SKM-1 treated with dmso at 0.1 percent for 144 hours (cell line): ENCODE measurements around the gene NCAM1.

ENCODE experiments used
- DNase-seq: peaks from one replicate; lab custom pipeline; 2025; ENCODE audit not compliant: unreplicated experiment; lab: John Stamatoyannopoulos, UW

The NCAM1 gene

DNA sequence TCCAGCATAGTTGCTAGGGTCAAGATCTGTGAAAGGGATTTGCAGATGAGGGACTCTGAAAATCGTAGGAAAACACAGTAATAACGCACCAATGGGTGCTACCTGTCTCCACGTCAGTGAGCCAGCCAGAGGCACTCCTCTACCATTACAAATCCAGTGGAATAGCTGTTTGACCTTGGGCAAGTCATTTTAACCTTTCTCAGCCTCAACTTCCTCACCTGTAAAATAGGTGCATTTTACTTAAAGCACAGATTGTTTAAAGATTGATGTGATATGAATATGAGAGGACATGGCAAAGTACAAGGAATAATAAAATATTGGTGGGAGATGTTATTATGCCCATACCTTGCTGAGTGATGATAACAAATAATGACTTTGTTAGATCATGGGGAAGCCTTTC is 205.1 kb downstream of the NCAM1 start:
- DNase-seq = no peak

DNA sequence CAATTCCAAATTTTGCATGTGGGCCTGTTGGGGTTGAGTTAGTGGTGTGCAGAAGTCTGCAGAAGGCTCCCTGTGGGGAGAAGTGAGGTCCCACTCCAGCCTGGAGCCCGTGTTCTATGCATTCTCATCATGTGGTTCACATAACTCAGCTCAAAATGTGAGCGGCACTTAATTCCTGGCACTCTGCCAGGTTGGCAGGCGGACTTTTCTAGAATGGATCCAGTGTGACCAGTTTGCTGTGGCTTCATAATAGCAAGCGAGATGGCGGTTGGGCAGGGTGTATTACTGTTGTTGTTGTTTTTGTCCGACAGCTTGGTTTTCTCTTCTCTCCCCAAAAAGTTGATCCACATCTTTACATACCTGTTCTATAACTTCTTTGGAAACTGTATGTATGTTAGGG is 206.4 kb downstream of the NCAM1 start:
- no peak for DNase-seq

DNA sequence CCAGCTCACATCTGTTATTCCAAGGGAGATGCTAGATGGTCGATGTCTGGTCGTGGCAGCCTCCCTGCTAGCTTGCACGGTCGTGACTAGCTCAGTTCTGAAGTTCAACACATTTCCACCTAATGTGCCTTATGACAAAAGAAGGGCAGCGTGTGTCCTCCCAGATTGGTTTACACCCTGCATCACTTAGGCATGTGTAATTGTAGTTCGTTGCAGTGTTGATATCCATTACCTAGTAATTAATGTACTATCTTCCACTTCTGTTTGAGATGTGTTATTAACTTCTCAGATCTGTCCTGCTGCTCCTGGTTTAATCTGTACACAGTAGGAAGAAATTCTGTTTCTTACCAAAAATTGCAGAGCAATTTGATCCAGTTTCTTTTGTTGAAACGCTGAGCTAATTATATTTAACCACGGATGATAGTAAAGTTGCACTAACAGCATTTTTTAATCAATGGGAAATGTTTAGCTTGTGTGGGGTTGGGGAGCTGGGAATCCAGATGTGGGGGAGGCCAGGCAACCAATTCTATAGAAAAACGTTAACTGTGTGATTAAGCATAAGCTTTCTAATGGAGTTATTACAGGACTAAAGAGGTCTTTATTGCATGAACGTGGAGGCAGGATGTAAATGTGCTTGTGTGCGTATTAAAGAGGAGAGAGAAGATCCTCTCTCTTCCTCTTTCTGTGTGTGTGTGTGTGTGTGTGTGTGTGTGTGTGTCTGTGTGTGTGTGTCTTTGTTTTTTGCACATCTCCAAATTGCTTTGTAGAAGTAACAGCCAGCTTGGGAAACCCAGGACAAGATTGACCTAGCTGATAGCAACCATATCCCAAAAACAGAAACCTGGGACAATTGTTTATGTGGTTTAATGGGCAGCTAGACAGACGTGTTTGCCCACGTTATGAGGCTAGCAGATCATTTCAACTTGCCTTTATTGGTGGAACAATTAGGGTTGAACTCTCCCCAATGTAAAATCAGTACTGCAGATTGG is 207.4 kb downstream of the NCAM1 start:
- DNase-seq = no peak

DNA sequence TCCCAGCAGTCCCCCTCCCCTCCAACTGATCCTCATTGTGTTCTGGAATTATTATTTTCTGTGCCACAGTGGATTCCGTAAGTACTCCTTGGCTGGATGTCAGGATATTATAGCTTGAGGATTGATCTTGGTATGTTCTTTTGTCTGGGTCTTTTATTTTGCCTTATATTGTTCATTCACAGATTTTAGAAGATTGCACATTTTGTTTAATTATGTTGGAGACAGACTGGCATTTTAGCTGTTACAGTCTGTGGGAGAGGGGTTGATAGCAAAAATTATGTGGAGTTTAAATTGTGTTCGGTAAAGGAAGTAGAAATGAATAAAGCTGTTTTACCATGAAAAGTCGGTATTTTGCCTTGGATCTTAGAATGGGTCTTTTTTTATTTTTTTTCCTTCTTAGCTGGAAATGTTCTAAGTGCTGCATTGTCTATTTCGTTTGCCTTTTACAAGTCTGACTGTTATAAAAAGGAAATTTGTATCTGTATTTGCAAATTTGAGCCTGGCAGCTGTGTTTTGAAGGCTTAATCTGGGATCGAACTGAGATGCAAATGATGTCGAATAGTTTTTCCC is 211.2 kb downstream of the NCAM1 start:
- no peak for DNase-seq

DNA sequence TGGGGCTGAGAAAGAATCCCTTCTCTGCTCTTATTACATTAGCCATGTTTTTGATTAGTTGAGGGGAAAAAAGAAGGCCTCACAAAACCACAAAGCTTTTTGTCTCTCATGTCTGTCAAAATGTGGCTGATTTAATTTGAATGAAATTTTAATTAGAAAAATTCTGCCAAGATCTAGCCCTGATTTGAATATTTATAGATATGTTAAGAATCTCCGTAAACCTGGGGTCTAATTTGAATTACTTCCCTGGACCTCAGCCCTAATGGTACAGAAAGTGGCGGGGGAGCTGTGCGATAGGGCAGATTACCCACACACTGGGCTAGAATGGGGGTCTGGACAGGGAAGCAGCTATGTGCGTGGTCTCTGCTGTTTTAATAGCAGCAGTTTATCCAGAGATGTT is 211.9 kb downstream of the NCAM1 start:
- no peak for DNase-seq

DNA sequence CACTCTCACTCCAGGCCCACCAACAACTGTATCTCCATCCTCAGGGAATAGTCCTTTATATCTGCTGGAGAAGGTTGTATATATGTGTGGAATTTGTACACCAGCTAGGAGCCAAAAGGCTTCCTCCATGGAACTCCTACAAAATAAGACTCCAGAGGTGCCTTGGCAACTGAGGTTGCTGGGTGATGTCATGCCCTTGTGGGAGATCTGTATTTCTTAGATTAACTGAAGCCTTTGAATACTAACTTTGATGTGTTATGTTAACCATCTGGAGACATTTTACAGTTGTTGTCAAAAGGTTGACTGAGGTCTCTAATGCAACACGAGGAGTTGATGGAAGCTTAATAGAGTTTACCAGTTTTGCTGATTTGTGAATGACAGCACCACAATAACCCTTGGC is 213.7 kb downstream of the NCAM1 start:
- no peak for DNase-seq

DNA sequence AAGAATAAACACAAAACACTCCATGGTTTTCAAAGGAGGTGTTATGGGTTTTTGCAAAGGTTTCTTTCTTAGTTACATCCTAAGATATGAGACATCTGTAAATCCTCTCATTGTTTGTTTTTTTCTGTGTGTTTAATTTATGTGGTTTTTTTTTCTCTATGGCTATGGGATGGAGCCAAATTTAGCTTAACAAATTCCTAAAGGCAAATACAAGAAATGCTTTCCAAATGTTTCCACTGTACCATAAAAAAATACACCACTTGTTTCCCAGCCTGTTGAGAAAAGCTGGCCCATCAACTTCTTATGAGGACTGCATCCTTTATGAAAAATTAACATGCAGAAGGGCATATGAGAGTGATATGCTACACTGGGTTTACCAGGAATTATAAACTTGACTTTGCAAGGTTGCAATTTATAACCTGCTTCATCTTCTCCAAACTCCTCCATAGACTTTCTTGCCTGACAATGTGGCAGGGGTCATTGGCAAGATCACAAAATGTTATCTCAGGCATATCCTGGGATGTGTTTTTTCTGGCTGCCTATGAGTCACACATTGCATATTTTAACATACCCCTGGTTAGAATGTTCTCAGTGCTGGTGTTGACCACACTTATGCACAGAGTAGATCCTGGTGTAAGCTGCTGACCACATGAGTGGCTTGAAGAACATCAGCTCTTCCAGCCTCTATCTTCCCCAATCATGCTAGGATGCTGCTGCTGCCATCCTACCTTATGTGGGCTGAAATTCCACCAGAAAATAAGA is 215.6 kb downstream of the NCAM1 start:
- no peak for DNase-seq

DNA sequence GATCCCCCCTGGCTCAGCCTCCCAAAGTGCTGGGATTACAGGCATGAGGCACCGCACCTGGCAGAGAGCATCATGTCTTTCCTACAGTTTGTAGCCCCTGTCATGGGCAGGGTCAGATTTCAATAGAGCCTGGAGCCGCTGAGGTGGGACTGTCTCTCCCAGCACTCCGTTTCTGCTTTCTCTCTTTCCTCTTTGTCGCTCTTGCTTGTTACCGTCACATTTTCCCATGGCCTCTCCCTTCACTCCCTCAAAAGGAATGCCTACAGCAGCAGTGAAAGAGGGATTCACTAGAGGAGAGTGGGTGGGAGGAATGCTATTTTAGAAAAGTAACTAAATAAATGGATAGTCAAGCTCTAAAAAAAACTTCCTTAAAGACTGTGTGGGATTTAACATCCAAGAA is 216.5 kb downstream of the NCAM1 start:
- DNase-seq = no peak

DNA sequence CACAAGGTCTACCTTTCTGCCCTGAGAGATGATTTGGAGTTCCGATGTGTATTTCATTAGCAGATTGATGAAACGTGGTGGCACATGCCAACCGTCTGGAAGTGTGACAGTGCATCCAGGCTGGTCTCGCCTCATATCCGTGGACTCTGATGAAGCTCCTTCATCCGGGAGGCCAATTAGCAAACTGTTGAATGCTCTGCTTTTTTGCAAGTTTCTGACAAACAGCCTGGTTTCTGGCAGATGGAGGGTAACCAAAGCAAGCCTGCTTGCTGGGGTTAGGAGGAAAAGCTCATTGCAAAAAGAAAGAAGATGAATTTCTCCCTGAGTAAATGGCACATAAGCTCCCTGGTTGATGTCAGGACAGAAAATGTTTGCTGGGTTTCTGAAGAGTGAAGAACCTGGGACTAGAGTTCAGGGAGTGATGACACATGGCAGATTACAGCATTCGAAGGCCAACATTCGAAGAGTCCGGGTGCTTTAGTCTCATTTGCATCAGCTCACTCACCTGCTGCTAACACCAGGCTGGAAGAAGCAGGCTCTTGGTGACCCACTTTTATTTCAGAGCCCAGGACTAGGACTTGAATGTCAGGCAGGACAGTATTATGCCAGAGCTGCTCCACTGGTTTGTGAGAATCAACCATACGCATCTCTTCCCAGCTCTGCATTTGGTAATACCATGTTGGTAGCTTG is 217.3 kb downstream of the NCAM1 start:
- no peak for DNase-seq

DNA sequence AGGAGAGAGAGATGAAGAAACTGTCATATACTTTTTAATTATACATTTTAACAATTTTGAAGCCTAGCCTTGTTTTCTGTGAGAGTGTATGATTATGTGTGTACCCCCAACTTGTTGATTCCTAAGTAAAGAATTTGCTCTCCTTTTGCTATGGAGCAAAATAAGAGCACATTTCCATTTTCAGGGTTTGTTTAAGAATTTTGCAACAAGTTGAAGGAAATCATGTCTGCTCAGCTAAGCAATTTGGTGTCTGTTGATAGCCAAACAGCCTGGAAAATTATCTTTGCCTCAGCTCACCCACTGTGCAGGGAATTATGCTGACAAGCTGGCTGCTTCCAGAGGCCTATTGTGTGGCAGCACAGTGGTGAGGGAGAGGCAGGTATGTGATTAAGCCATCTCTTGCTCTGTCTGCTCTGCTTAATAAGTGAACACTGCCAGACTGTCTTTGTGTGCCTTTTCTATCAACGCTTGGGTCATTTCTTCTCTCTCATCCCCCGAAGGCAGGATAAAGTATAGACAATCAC is 218.0 kb downstream of the NCAM1 start:
- no peak for DNase-seq

DNA sequence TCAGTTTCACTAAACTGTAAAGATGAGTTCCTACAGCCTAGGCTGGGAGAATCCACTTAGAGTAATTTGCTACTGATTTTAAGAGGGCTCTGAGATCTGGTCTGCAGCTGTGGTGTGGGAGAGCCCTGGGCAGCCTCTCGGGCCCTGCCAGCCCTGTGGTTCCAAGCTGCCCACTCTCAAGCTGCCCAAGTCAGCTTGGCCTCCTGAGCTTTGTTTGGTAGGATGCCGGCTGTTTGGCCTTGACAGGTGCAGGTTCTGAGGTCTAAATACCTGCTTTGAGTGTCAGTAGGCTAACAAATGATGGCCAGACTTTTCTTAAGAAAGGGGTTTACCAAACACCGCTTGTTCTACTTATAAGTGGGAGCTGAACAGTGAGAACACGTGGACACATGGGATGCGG is 219.9 kb downstream of the NCAM1 start:
- DNase-seq = no peak

DNA sequence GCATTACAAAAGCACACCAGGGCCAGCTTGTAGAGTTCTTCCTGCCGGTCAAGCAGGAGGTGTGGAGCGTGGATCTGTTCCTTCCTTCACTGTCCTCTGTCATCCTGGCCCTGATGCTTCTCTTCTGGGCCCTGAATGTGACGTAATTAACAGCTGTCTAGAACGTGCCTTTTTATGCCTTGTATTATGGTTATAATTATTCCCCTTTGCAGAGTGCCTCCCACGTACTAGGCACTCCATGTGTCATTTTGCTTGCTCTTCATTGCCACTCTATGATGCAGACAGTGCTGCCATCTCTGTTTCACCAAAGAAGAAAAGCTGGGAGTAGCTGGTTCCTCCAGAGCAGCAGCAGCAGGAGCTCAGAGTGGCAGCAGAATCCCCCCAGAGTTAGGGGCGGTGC is 221.1 kb downstream of the NCAM1 start:
- no peak for DNase-seq

DNA sequence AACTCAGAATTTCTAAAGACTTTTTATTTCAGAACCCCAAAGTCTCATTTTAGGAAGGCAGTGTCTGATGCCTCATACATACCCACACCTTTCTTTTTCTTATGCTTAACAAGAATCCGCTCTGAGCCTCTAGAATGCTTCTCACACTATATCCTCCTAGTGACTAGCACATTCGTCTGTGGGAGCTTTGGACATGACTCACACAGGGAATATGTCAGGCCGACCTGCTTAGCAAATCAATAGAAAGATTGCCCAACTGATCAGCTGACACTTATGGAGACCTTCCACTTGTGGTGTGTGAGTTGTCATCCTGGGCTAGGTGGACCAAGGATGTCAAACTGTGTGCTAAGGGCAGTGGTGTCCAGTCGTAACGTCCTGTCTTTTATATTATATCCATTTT is 223.3 kb downstream of the NCAM1 start:
- no peak for DNase-seq

DNA sequence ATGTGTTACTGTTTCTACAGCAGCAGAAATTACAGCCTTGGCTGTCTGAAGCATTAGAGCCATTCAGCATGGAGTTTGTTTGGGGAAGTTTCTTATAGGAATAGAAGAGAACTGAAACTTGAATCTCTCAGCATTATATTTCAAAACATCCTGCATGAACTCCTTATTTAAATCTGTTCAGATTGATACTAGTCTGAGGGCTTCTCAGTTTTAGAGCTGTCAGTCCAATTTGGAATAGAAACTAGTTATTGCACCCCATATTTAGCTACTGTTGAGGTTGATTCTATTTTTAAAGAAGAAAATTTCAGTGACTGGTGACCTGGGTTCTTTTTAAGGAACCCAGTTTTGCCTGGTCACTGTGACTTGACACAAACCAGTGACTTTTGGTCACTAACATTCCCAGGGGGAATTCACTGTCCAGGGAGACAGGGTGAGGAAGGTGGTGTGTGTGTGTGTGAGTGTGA is 227.2 kb downstream of the NCAM1 start:
- DNase-seq = peak; percentile 66

DNA sequence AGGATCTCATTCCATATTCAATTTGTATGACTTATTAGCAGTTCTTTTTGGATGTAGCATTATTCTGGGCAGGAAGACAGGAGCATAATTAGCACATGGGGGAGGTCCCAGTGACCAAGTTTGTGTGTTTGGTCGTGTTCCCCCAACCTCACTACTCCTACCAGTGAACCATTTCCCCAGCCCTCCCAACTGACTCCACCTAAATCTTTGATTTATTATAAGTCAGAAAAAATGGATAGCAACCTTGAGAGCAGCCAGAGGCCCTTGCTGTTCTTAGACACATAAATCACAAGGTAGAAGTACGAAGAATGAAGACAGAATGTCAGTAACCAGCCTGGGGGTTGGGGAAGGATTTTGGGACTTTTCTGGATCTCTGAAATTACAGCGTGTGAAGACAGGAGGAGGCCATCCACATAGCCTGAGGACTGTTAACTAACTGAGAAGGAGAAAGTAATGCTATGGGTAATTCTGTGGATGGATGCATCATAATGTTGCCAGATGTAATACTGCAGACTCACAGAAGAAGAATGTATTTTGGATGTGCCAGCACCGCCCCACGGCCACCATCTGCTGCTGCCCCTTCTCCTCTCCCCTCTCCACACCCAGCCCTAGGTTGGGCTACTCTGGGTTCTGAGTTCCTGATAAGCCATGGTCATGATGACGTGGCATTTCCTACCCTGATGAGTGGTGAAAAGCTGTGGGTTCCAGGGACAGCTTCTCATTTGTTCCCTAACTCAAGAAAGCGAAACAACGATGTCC is 228.9 kb downstream of the NCAM1 start:
- no peak for DNase-seq

DNA sequence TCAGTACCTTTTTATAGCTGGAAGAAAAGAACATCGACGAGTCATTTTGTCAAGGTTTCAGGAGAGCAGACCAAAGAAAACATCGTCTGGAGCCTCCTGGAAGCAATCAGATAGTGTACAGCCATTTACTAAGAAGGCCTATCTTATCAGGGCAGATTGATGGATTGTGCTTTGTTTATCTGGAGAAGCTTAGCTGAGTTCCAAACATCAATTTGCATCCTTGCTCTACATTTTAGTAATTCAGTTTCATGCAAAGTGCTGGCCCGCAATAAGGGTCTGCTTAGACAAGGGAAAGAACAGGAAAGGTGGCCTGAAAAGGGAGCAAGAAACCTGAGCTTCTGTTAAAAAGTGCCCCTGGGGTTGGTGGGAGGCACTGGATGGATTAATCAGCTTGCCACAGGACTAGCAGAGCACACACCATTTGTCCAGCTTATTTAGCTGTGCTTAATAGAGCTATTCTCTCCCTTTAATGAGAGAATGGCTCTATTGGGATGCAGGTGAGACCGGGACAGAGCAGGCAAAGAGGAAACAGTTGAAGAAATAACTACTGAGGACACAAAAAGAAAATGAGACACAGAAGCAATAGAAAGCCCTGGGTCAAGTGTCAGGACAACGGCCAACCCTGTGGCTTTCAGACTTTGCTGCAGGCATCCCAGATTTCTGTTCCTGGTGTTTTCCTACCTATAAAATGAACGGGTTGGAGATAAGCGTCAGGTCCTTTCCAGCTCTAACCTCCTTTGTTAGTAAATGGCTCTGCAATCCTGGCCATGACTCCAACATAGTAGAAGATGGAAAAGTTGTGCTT is 231.1 kb downstream of the NCAM1 start:
- DNase-seq = no peak

DNA sequence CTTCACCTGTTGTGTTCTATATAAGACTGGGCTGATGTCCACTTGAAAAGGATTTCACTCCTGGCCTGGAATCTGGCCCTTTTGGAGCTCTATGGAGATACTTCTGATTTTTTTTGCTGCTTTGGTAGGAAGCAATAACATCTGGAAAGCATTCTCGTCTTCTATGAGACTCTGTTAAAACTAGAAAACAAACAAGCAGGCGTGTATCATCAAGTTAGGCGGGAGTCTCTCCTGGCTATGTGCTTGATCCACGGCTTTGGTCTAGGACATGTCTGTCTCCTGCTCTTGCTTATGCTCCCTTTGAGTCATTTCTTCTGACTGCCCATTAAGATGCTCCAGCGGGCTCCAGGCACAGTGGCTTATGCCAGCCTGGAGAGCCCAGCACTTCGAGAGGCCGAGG is 231.8 kb downstream of the NCAM1 start:
- DNase-seq = no peak

DNA sequence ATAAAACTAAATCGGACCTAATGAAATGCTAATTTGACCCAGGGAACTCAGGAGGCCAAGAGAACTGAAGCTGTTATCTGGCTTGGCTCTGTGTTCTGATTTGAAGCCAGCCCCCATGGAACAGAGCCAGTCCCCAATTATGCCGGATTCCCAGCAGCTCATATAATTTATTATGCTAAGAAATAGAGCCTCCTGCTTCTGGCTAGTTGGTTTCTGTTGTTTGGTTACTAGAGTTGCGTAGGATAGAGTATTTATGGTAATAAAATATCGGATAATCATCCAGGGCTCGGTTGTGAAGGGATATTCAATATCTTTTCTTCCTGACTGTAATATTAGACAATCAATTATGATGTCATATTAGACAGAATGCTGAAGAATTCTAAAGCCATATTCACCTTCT is 232.7 kb downstream of the NCAM1 start:
- no peak for DNase-seq

DNA sequence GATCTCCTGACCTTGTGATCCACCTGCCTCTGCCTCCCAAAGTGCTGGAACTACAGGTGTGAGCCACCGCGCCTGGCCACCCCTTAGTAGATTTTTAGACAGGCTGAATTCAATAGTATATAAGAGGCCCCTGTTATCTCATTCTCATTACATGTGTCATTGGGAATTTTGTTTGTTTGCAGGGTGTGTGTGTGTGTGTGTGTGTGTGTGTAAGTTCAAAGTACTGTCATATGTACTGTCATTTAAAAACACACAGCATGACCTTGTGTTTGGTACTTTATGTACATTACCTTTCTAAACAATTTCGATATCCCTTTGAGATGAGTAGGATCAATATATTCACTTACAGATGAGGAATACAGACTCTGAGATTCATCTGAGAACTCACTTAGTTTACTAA is 234.5 kb downstream of the NCAM1 start:
- no peak for DNase-seq
